OCI-LY3 (cell line): ENCODE measurements around the gene TAS2R31.

Experiments used
- H2AFZ ChIP-seq: fragments of 200-600, 300-600 bp; shearing (Covaris generic); 2 replicates; pipeline ENCODE4 v1.6.0; 2014; ENCODE audit warnings: antibody characterized with exemption, low read depth, low read length
- H3K27ac ChIP-seq: fragments of 200-600, 300-600 bp; sonication (generic); 2 replicates; pipeline ENCODE4 v1.5.1; 2014; ENCODE audit warnings: mild to moderate bottlenecking, low read length, moderate library complexity, mixed read lengths
- H3K27me3 ChIP-seq: fragments of 200-600, 300-600 bp; sonication (generic); 2 replicates; pipeline ENCODE4 v1.6.1; 2014; ENCODE audit warnings: low read depth, low read length, mixed read lengths
- H3K36me3 ChIP-seq: fragments of 200-600, 300-600 bp; sonication (generic); replicated peaks from 2 replicates; pipeline ENCODE3; 2014; ENCODE audit warnings: low read depth, low read length, mixed read lengths
- H3K4me1 ChIP-seq: fragments of 300-600, 200-600 bp; sonication (generic); 2 replicates; pipeline ENCODE4 v1.6.1; 2014; ENCODE audit warnings: low read length, mixed read lengths
- H3K4me2 ChIP-seq: fragments of 200-600, 300-600 bp; sonication (generic); 2 replicates; pipeline ENCODE4 v1.6.1; 2014; ENCODE audit warnings: low read length, mixed read lengths
- H3K4me3 ChIP-seq: fragments of 300-600, 200-600 bp; sonication (generic); 2 replicates; pipeline ENCODE4 v1.5.1; 2014; ENCODE audit warnings: antibody characterized with exemption, mild to moderate bottlenecking, low read length, moderate library complexity
- H3K79me2 ChIP-seq: fragments of 300-600, 200-600 bp; shearing (Covaris generic); 2 replicates; pipeline ENCODE4 v1.6.1; 2014; ENCODE audit warnings: mild to moderate bottlenecking, low read length, mixed read lengths
- H3K9ac ChIP-seq: fragments of 300-600, 200-600 bp; shearing (Covaris generic); 2 replicates; pipeline ENCODE4 v1.6.0; 2014; ENCODE audit warnings: mild to moderate bottlenecking, low read length, moderate library complexity
- H3K9me3 ChIP-seq: fragments of 200-600, 300-600 bp; shearing (Covaris generic); 2 replicates; pipeline ENCODE4 v1.6.1; 2014; ENCODE audit warnings: low read length, mixed read lengths; ENCODE audit not compliant: insufficient read depth
- H4K20me1 ChIP-seq: fragments of 200-600, 300-600 bp; sonication (generic); 2 replicates; pipeline ENCODE4 v1.6.1; 2016; ENCODE audit warnings: low read length, mixed read lengths; ENCODE audit not compliant: insufficient read depth
- EZH2phosphoT487 ChIP-seq: fragments of 200-600 bp; shearing (Covaris generic); IDR thresholded peaks from 2 replicates; pipeline ENCODE4 v1.6.1; 2018; ENCODE audit warnings: antibody characterized with exemption, mixed run types, low read depth
- TF ChIP-seq, protein P1 (sequence below): fragments of 200-600, 300-600 bp; sonication (generic); IDR thresholded peaks from 2 replicates; pipeline ENCODE4 v1.5.1; 2014; ENCODE audit warnings: antibody characterized with exemption, low read length, low read depth

TAS2R31 gene

DNA sequence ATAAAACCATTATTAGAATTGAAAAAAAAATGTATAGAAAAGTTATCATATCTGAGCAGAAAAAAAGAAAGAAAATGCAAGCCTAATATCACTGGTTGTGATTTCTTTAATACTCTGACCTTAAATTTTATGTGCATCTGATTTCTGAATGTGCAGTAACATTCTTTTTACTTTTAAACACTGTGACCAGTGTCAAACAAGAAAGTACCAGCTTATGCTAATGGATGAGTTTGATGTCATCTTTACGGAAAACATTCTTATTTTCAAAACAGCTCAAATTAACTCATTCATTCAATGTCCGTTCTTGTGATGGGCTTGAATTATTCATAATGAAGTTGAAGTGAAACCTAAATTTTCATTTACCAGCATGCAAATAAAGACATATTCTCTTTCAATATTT is 44.4 kb downstream of the TAS2R31 start, which contains the start of gene TAS2R50:
TSS of gene TAS2R50 (minus strand) at position 101 of the 400 bp plus-strand sequence. CDS start at position 49, 52 bp downstream.
- H3K36me3 ChIP-seq: peaks cover 7% of the 10 kb centered on the region
- no peak within 1 kb of the TSS for H2AFZ ChIP-seq
- H3K79me2 ChIP-seq: no peaks in the 10 kb centered on the region
- no peak for TF ChIP-seq EZH2phosphoT487
- TF ChIP-seq, protein P1, sequence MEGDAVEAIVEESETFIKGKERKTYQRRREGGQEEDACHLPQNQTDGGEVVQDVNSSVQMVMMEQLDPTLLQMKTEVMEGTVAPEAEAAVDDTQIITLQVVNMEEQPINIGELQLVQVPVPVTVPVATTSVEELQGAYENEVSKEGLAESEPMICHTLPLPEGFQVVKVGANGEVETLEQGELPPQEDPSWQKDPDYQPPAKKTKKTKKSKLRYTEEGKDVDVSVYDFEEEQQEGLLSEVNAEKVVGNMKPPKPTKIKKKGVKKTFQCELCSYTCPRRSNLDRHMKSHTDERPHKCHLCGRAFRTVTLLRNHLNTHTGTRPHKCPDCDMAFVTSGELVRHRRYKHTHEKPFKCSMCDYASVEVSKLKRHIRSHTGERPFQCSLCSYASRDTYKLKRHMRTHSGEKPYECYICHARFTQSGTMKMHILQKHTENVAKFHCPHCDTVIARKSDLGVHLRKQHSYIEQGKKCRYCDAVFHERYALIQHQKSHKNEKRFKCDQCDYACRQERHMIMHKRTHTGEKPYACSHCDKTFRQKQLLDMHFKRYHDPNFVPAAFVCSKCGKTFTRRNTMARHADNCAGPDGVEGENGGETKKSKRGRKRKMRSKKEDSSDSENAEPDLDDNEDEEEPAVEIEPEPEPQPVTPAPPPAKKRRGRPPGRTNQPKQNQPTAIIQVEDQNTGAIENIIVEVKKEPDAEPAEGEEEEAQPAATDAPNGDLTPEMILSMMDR: no peak
- H3K9me3 ChIP-seq: no peaks in the 10 kb centered on the region
- H3K9ac ChIP-seq: no peak within 1 kb of the TSS
- H3K27ac ChIP-seq: no peak within 1 kb of the TSS
- H3K4me1 ChIP-seq: peaks cover 6% of the 10 kb centered on the region
- no peak within 1 kb of the TSS for H3K4me2 ChIP-seq
- no peaks in the 10 kb centered on the region for H4K20me1 ChIP-seq
- H3K27me3 ChIP-seq: no peaks in the 10 kb centered on the region
- no peak within 1 kb of the TSS for H3K4me3 ChIP-seq

DNA sequence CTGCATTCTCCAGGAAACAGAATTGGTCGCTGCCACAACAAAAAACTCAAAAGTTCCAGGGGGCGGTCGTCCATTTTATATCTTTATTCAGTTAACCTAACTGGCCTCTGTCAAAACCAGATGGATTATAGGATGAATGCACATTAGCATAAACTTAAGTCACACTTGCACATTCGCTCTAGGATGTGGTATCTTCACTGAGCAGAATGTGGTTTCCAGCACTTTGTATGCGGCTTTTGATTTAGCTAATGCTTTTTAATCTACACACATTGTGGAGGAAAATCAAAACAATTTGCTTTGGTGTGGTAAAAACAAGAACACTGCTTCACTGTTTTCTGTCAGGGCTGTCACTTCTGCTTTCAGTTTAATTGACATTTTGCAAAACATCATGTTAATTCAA is 49.0 kb downstream of the TAS2R31 start:
- Histone ChIP-seq H4K20me1 (no peaks in the 10 kb centered on the region), H3K79me2 (peaks cover 2% of the 10 kb centered on the region; the same call in 1 of the 2 replicates), H3K9ac (no peak overlapping the region), H3K4me2 (no peak overlapping the region), H3K9me3 (no peaks in the 10 kb centered on the region), H2AFZ (no peak overlapping the region), H3K27ac (no peak overlapping the region), H3K27me3 (no peaks in the 10 kb centered on the region), H3K36me3 (no peaks in the 10 kb centered on the region), H3K4me3 (no peak overlapping the region), H3K4me1 (peaks cover 4% of the 10 kb centered on the region)
- TF ChIP-seq, protein P1: no peak
- no peak for TF ChIP-seq EZH2phosphoT487
